Measurements from ENCODE around the gene MS4A18. TPM values are rescaled to one million over a fixed set of nuclear protein-coding genes. Genes with fewer than 3 reads are reported as not detected.

The MS4A18 gene
- total and polyA plus RNA-seq, 4 donors, result not detected

DNA sequence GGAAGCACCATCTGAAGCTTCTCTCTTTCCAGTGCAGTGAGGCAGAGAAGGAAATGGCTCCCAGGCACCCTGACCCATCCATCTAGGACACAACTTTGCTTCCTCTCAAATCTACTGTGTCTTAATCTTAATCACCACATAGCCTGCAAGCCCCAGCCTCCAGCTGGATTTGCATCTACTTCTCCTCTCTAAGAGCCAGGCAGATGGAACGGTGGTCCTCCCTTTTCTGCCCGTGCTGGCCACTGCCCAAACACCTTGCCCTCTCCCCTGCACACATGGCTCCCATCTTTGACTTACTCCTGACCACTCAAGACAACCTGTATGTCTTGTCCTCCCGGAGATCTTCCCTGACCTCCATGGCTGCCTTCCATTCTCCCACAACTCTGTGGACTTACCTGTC is 68.0 kb downstream of the MS4A18 start:
- 75% methylated on average over 3 of the region's 3 CpGs for WGBS
- no peaks in the 10 kb centered on the region for H3K36me3 ChIP-seq (ENCODE audit: control insufficient read depth in 4 of 4, insufficient read depth in 3 of 4, low read depth in 1 of 4, low read length in 3 of 4)
- DNase-seq (ENCODE audit: low spot score), result no peak

More for the DNA sequence above, 68.0 kb downstream of the MS4A18 start:
- Histone ChIP-seq H3K4me1 (ENCODE audit: control insufficient read depth in 4 of 4, insufficient read depth in 4 of 4, low read length in 3 of 4) (no peaks in the 10 kb centered on the region), H3K4me3 (ENCODE audit: low read depth in 1 of 3, low read length in 3 of 3) (no peak overlapping the region), H3K9ac (ENCODE audit: low read depth in 1 of 2, low read length in 2 of 2) (no peak overlapping the region), H3K9me3 (ENCODE audit: control insufficient read depth in 4 of 4, low read length in 3 of 4) (no peaks in the 10 kb centered on the region), H3K27ac (ENCODE audit: low read depth in 1 of 2, low read length in 2 of 2) (no peak overlapping the region), H3K27me3 (ENCODE audit: control insufficient read depth in 4 of 4, insufficient read depth in 4 of 4, low read length in 3 of 4) (no peaks in the 10 kb centered on the region)
- TF ChIP-seq FOXA2 (IDR thresholded peaks at IDR 0.05) (no peak), SP1 (IDR thresholded peaks at IDR 0.05) (no peak), NR2F2 (IDR thresholded peaks at IDR 0.05) (no peak), TAF1 (conservative IDR thresholded peaks at IDR 0.05) (no peak), JUND (IDR thresholded peaks at IDR 0.05) (no peak), YY1 (IDR thresholded peaks at IDR 0.05) (no peak), RXRA (IDR thresholded peaks at IDR 0.05) (no peak), HNF4G (IDR thresholded peaks at IDR 0.05) (no peak), EGR1 (IDR thresholded peaks at IDR 0.05; ENCODE audit: low read depth in 2 of 2) (no peak), GABPA (IDR thresholded peaks at IDR 0.05 in 1 of 2, conservative IDR thresholded peaks at IDR 0.05 in 1 of 2) (no peak), FOXA1 (IDR thresholded peaks at IDR 0.05) (no peak), RAD21 (IDR thresholded peaks at IDR 0.05) (no peak), HNF4A (conservative IDR thresholded peaks at IDR 0.05) (no peak)
- TF ChIP-seq, protein P1, sequence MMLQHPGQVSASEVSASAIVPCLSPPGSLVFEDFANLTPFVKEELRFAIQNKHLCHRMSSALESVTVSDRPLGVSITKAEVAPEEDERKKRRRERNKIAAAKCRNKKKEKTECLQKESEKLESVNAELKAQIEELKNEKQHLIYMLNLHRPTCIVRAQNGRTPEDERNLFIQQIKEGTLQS (IDR thresholded peaks at IDR 0.05), result no peak
- TF ChIP-seq, protein P2, sequence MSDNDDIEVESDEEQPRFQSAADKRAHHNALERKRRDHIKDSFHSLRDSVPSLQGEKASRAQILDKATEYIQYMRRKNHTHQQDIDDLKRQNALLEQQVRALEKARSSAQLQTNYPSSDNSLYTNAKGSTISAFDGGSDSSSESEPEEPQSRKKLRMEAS (IDR thresholded peaks at IDR 0.05), result no peak
- TF ChIP-seq, protein P3, sequence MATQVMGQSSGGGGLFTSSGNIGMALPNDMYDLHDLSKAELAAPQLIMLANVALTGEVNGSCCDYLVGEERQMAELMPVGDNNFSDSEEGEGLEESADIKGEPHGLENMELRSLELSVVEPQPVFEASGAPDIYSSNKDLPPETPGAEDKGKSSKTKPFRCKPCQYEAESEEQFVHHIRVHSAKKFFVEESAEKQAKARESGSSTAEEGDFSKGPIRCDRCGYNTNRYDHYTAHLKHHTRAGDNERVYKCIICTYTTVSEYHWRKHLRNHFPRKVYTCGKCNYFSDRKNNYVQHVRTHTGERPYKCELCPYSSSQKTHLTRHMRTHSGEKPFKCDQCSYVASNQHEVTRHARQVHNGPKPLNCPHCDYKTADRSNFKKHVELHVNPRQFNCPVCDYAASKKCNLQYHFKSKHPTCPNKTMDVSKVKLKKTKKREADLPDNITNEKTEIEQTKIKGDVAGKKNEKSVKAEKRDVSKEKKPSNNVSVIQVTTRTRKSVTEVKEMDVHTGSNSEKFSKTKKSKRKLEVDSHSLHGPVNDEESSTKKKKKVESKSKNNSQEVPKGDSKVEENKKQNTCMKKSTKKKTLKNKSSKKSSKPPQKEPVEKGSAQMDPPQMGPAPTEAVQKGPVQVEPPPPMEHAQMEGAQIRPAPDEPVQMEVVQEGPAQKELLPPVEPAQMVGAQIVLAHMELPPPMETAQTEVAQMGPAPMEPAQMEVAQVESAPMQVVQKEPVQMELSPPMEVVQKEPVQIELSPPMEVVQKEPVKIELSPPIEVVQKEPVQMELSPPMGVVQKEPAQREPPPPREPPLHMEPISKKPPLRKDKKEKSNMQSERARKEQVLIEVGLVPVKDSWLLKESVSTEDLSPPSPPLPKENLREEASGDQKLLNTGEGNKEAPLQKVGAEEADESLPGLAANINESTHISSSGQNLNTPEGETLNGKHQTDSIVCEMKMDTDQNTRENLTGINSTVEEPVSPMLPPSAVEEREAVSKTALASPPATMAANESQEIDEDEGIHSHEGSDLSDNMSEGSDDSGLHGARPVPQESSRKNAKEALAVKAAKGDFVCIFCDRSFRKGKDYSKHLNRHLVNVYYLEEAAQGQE (IDR thresholded peaks at IDR 0.05), result no peak
- TF ChIP-seq, protein P4, sequence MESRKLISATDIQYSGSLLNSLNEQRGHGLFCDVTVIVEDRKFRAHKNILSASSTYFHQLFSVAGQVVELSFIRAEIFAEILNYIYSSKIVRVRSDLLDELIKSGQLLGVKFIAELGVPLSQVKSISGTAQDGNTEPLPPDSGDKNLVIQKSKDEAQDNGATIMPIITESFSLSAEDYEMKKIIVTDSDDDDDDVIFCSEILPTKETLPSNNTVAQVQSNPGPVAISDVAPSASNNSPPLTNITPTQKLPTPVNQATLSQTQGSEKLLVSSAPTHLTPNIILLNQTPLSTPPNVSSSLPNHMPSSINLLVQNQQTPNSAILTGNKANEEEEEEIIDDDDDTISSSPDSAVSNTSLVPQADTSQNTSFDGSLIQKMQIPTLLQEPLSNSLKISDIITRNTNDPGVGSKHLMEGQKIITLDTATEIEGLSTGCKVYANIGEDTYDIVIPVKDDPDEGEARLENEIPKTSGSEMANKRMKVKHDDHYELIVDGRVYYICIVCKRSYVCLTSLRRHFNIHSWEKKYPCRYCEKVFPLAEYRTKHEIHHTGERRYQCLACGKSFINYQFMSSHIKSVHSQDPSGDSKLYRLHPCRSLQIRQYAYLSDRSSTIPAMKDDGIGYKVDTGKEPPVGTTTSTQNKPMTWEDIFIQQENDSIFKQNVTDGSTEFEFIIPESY (IDR thresholded peaks at IDR 0.05), result no peak
- TF ChIP-seq, protein P5, sequence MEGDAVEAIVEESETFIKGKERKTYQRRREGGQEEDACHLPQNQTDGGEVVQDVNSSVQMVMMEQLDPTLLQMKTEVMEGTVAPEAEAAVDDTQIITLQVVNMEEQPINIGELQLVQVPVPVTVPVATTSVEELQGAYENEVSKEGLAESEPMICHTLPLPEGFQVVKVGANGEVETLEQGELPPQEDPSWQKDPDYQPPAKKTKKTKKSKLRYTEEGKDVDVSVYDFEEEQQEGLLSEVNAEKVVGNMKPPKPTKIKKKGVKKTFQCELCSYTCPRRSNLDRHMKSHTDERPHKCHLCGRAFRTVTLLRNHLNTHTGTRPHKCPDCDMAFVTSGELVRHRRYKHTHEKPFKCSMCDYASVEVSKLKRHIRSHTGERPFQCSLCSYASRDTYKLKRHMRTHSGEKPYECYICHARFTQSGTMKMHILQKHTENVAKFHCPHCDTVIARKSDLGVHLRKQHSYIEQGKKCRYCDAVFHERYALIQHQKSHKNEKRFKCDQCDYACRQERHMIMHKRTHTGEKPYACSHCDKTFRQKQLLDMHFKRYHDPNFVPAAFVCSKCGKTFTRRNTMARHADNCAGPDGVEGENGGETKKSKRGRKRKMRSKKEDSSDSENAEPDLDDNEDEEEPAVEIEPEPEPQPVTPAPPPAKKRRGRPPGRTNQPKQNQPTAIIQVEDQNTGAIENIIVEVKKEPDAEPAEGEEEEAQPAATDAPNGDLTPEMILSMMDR (IDR thresholded peaks at IDR 0.05; ENCODE audit: low read depth, low read length, missing input control), result no peak

Other genes with a start within 250 kb of the MS4A18 start
- gene MS4A12, start 231.9 kb upstream of the MS4A18 start, total RNA-seq, result not detected
- not detected for gene MS4A12, start 231.9 kb upstream of the MS4A18 start, polyA plus RNA-seq
- gene MS4A13, start 209.3 kb upstream of the MS4A18 start, total RNA-seq, result not detected
- not detected for gene MS4A13, start 209.3 kb upstream of the MS4A18 start, polyA plus RNA-seq
- not detected for gene MS4A8, start 25.1 kb upstream of the MS4A18 start, total RNA-seq
- under 1 TPM in 1 of 2 donors, not detected in 1; 0.08 TPM for gene MS4A8, start 25.1 kb upstream of the MS4A18 start, polyA plus RNA-seq
- gene MS4A15, start 32.1 kb downstream of the MS4A18 start, total RNA-seq, result not detected
- not detected for gene MS4A15, start 32.1 kb downstream of the MS4A18 start, polyA plus RNA-seq
- not detected for gene MS4A10, start 60.6 kb downstream of the MS4A18 start, total RNA-seq
- not detected for gene MS4A10, start 60.6 kb downstream of the MS4A18 start, polyA plus RNA-seq
- 1 to 10 TPM; 5.0 to 5.2 TPM for gene CCDC86, start 117.4 kb downstream of the MS4A18 start, total RNA-seq
- 1 to 10 TPM; 6.2 to 9.4 TPM for gene CCDC86, start 117.4 kb downstream of the MS4A18 start, polyA plus RNA-seq
- gene PTGDR2, start 131.2 kb downstream of the MS4A18 start, total RNA-seq, result 1 to 10 TPM in 1 of 2 donors, under 1 TPM in 1; 0.08 to 7.1 TPM
- gene PTGDR2, start 131.2 kb downstream of the MS4A18 start, polyA plus RNA-seq, result under 1 TPM; 0.09 to 0.54 TPM
- not detected for gene ZP1, start 142.8 kb downstream of the MS4A18 start, total RNA-seq
- not detected for gene ZP1, start 142.8 kb downstream of the MS4A18 start, polyA plus RNA-seq
- gene PRPF19, start 181.9 kb downstream of the MS4A18 start, total RNA-seq, result 10 to 100 TPM; 36.2 to 44.6 TPM
- 10 to 100 TPM; 25.4 to 57.1 TPM for gene PRPF19, start 181.9 kb downstream of the MS4A18 start, polyA plus RNA-seq
- 10 to 100 TPM; 20.6 to 21.2 TPM for gene TMEM109, start 189.4 kb downstream of the MS4A18 start, total RNA-seq
- 10 to 100 TPM; 40.0 to 40.3 TPM for gene TMEM109, start 189.4 kb downstream of the MS4A18 start, polyA plus RNA-seq
- gene TMEM132A, start 199.7 kb downstream of the MS4A18 start, total RNA-seq, result 1 to 10 TPM; 1.0 to 1.6 TPM
- 1 to 10 TPM in 1 of 2 donors, under 1 TPM in 1; 0.60 to 1.1 TPM for gene TMEM132A, start 199.7 kb downstream of the MS4A18 start, polyA plus RNA-seq
- gene SLC15A3, start 227.5 kb downstream of the MS4A18 start, total RNA-seq, result 10 to 100 TPM in 1 of 2 donors, 1 to 10 TPM in 1; 9.0 to 20.9 TPM
- gene SLC15A3, start 227.5 kb downstream of the MS4A18 start, polyA plus RNA-seq, result 10 to 100 TPM; 13.1 to 19.6 TPM
- gene CD6, start 247.0 kb downstream of the MS4A18 start, total RNA-seq, result under 1 TPM; 0.42 to 0.59 TPM
- gene CD6, start 247.0 kb downstream of the MS4A18 start, polyA plus RNA-seq, result under 1 TPM; 0.31 to 0.48 TPM